ENCODE results near the gene EXOC1. TPM values are rescaled to one million over a fixed set of nuclear protein-coding genes. Genes with fewer than 3 reads are reported as not detected.

Gene EXOC1
- total and polyA plus RNA-seq, 2 donors (not counting 1 experiment from before 2014, with no cell fraction given): 32.3 to 64.2 TPM

DNA sequence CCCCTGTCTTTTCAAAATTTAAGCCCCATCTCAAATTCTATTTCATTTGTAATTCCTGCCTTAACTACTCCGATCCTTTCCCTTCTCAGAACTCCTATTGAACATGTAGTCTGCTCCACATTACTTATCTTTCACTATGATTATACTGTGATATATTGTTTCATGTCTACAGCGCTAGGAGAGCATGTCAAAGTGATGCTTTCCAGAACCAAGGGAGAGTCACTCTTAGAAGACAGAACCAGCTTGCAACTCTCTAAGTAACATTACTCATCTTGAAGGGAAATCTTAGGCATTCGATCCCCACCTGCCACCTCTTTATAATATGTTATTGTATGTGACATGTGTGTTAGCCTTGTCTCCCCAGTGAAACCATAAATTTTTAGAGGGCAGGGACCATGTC lies 23.4 kb upstream of the EXOC1 start:
- DNase-seq (ENCODE audit: low read depth in 2 of 2): no peak
- H3K27me3 ChIP-seq (ENCODE audit: control insufficient read depth, insufficient read depth, low read length): peaks cover 8% of the 10 kb centered on the region
- H3K4me1 ChIP-seq (ENCODE audit: control insufficient read depth, extremely low read depth, insufficient read depth, low read length): no peaks in the 10 kb centered on the region
- no peaks in the 10 kb centered on the region for H3K36me3 ChIP-seq (ENCODE audit: control insufficient read depth, insufficient read depth, low read length)
- no peak overlapping the region for H3K4me2 ChIP-seq (ENCODE audit: extremely low read depth, insufficient read depth, low read length)
- no peak overlapping the region for H3K27ac ChIP-seq (ENCODE audit: insufficient read depth, low read length)
- H3K9ac ChIP-seq (ENCODE audit: insufficient read depth, low read length): no peak overlapping the region
- no peak overlapping the region for H2AFZ ChIP-seq (ENCODE audit: low read length)
- TF ChIP-seq EZH2 (IDR thresholded peaks at IDR 0.05; ENCODE audit: low read length, missing control alignments): no peak
- no peak for TF ChIP-seq CTCF (conservative IDR thresholded peaks at IDR 0.05 in 1 of 2, IDR thresholded peaks at IDR 0.05 in 1 of 2; ENCODE audit: low read depth in 1 of 2, low read length in 2 of 2)
- H4K20me1 ChIP-seq (ENCODE audit: control insufficient read depth, extremely low read depth, insufficient read depth, low read length): no peaks in the 10 kb centered on the region
- no peak overlapping the region for H3K4me3 ChIP-seq (replicated peaks in 1 of 4; ENCODE audit: control extremely low read depth in 1 of 4, insufficient read depth in 1 of 4, low read depth in 3 of 4, low read length in 4 of 4)
- H3K9me3 ChIP-seq (ENCODE audit: control insufficient read depth, insufficient read depth, low read depth, low read length): no peaks in the 10 kb centered on the region
- no peaks in the 10 kb centered on the region for H3K79me2 ChIP-seq (ENCODE audit: control insufficient read depth, insufficient read depth, low read length)

DNA sequence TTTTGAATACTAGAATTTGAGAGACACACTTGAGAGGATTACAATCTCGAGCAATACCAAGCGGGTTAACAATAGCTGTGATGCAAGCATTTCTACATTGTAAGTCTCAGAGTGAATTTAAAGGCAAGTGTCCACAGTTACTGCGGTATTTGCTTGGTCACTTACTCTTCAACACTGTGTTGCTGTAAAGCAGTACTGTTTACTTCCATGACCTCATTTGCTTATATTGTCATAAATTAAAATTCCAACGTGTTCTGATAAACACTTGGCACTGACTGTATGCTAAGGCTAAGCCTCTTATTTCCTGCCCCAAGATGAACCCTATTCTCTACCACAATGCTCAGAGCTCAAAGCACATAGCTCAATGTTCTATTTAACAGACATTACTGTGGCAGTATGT lies 22.7 kb upstream of the EXOC1 start:
- H2AFZ ChIP-seq (ENCODE audit: low read length): no peak overlapping the region
- no peak overlapping the region for H3K9ac ChIP-seq (ENCODE audit: insufficient read depth, low read length)
- H4K20me1 ChIP-seq (ENCODE audit: control insufficient read depth, extremely low read depth, insufficient read depth, low read length): no peaks in the 10 kb centered on the region
- TF ChIP-seq EZH2 (IDR thresholded peaks at IDR 0.05; ENCODE audit: low read length, missing control alignments) (no peak), CTCF (conservative IDR thresholded peaks at IDR 0.05 in 1 of 2, IDR thresholded peaks at IDR 0.05 in 1 of 2; ENCODE audit: low read depth in 1 of 2, low read length in 2 of 2) (no peak)
- H3K4me2 ChIP-seq (ENCODE audit: extremely low read depth, insufficient read depth, low read length): no peak overlapping the region
- H3K27me3 ChIP-seq (ENCODE audit: control insufficient read depth, insufficient read depth, low read length): peaks cover 8% of the 10 kb centered on the region
- no peaks in the 10 kb centered on the region for H3K36me3 ChIP-seq (ENCODE audit: control insufficient read depth, insufficient read depth, low read length)
- H3K4me3 ChIP-seq (replicated peaks in 1 of 4; ENCODE audit: control extremely low read depth in 1 of 4, insufficient read depth in 1 of 4, low read depth in 3 of 4, low read length in 4 of 4): no peak overlapping the region
- H3K9me3 ChIP-seq (ENCODE audit: control insufficient read depth, insufficient read depth, low read depth, low read length): no peaks in the 10 kb centered on the region
- H3K79me2 ChIP-seq (ENCODE audit: control insufficient read depth, insufficient read depth, low read length): no peaks in the 10 kb centered on the region
- no peak overlapping the region for H3K27ac ChIP-seq (ENCODE audit: insufficient read depth, low read length)
- no peak for DNase-seq (ENCODE audit: low read depth in 2 of 2)
- H3K4me1 ChIP-seq (ENCODE audit: control insufficient read depth, extremely low read depth, insufficient read depth, low read length): no peaks in the 10 kb centered on the region

- no peaks in the 10 kb centered on the region for H3K9me3 ChIP-seq (ENCODE audit: control insufficient read depth, insufficient read depth, low read depth, low read length)
- no peak overlapping the region for H3K4me2 ChIP-seq (ENCODE audit: extremely low read depth, insufficient read depth, low read length)
- no peak overlapping the region for H3K9ac ChIP-seq (ENCODE audit: insufficient read depth, low read length)
- peaks cover 5% of the 10 kb centered on the region for H3K27me3 ChIP-seq (ENCODE audit: control insufficient read depth, insufficient read depth, low read length)
- H3K79me2 ChIP-seq (ENCODE audit: control insufficient read depth, insufficient read depth, low read length): no peaks in the 10 kb centered on the region
- DNase-seq (ENCODE audit: low read depth in 2 of 2): no peak
- H2AFZ ChIP-seq (ENCODE audit: low read length): no peak overlapping the region
- no peak overlapping the region for H3K4me3 ChIP-seq (replicated peaks in 1 of 4; ENCODE audit: control extremely low read depth in 1 of 4, insufficient read depth in 1 of 4, low read depth in 3 of 4, low read length in 4 of 4)
- H3K27ac ChIP-seq (ENCODE audit: insufficient read depth, low read length): no peak overlapping the region
- no peaks in the 10 kb centered on the region for H3K36me3 ChIP-seq (ENCODE audit: control insufficient read depth, insufficient read depth, low read length)
- TF ChIP-seq CTCF (conservative IDR thresholded peaks at IDR 0.05 in 1 of 2, IDR thresholded peaks at IDR 0.05 in 1 of 2; ENCODE audit: low read depth in 1 of 2, low read length in 2 of 2) (no peak), EZH2 (IDR thresholded peaks at IDR 0.05; ENCODE audit: low read length, missing control alignments) (no peak)
- H3K4me1 ChIP-seq (ENCODE audit: control insufficient read depth, extremely low read depth, insufficient read depth, low read length): no peaks in the 10 kb centered on the region
- no peaks in the 10 kb centered on the region for H4K20me1 ChIP-seq (ENCODE audit: control insufficient read depth, extremely low read depth, insufficient read depth, low read length)
Measured at GRCh38 chr4:55834086-55834795, 19.2 kb upstream of the EXOC1 start.
